K562 (cell line): ENCODE data around the gene HOXB6. TPM values are rescaled to one million over a fixed set of nuclear protein-coding genes. Genes with fewer than 3 reads are reported as not detected.

Experiments
- ATF6 ChIP-seq: sonication (generic); formaldehyde crosslinking; IDR thresholded peaks from 2 replicates; pipeline ENCODE4 v1.4.0; 2020; ENCODE audit warnings: mild to moderate bottlenecking, missing genetic modification reagents
- BRD9 ChIP-seq: fragments of 450-650 bp; IDR thresholded peaks from 2 replicates; pipeline ENCODE4 v1.6.1; 2018; ENCODE audit warnings: low read depth; ENCODE audit not compliant: partially characterized antibody
- CBFB ChIP-seq: sonication (generic); formaldehyde crosslinking; IDR thresholded peaks from 2 replicates; pipeline ENCODE4 v1.4.0; 2020; ENCODE audit warnings: mild to moderate bottlenecking, missing genetic modification reagents
- ETV1 ChIP-seq: fragments of 450-650 bp; conservative IDR thresholded peaks from 2 replicates; pipeline ENCODE4 v1.6.1; 2016; ENCODE audit warnings: missing genetic modification characterization, control low read depth, low read depth, missing compliant biosample characterization
- HMG20B ChIP-seq: fragments of 250-450 bp; sonication (Bioruptor Pico); IDR thresholded peaks from 2 replicates; pipeline ENCODE4 v1.5.0; 2021; ENCODE audit warnings: mild to moderate bottlenecking
- HNRNPLL ChIP-seq: fragments of 200-400 bp; formaldehyde crosslinking; IDR thresholded peaks from 2 replicates; pipeline ENCODE4 v1.6.1; 2017; ENCODE audit warnings: low read length, low read depth, mild to moderate bottlenecking; ENCODE audit not compliant: poor library complexity, severe bottlenecking
- NCOA4 ChIP-seq: fragments of 450-650 bp; IDR thresholded peaks from 2 replicates; pipeline ENCODE4 v1.6.1; 2018; ENCODE audit warnings: mild to moderate bottlenecking; ENCODE audit not compliant: partially characterized antibody
- PBX2 ChIP-seq, 2 experiments: IDR thresholded peaks in 1 of 2; conservative IDR thresholded peaks in 1 of 2; 2 replicates each; pipeline ENCODE4 v1.6.1; 2016; ENCODE audit warnings: low read depth in 2 of 2, mild to moderate bottlenecking in 1 of 2, missing compliant biosample characterization in 1 of 2, missing genetic modification characterization in 1 of 2, moderate library complexity in 1 of 2
- THAP7 ChIP-seq: fragments of 250-450 bp; sonication (Bioruptor Pico); IDR thresholded peaks from 2 replicates; pipeline ENCODE4 v1.5.0; 2021
- TSHZ1 ChIP-seq: fragments of 250-450 bp; sonication (Bioruptor Pico); IDR thresholded peaks from 2 replicates; pipeline ENCODE4 v1.4.0; 2020; ENCODE audit warnings: mild to moderate bottlenecking, moderate library complexity
- ZBTB43 ChIP-seq: sonication (generic); formaldehyde crosslinking; IDR thresholded peaks from 2 replicates; pipeline ENCODE4 v1.8.0; 2023; ENCODE audit warnings: mild to moderate bottlenecking, missing genetic modification reagents
- ZNF197 ChIP-seq: fragments of 200-800 bp; sonication (Bioruptor generic); IDR thresholded peaks from 2 replicates; pipeline ENCODE4 v1.6.1; 2016; ENCODE audit warnings: low read depth, missing genetic modification characterization, missing compliant biosample characterization
- ZNF324 ChIP-seq: fragments of 250-450 bp; sonication (Bioruptor Pico); IDR thresholded peaks from 2 replicates; pipeline ENCODE4 v1.4.0; 2020; ENCODE audit warnings: mild to moderate bottlenecking
- ZNF444 ChIP-seq: fragments of 250-450 bp; sonication (Bioruptor Pico); IDR thresholded peaks from 2 replicates; pipeline ENCODE4 v1.4.0; 2020; ENCODE audit warnings: mild to moderate bottlenecking, moderate library complexity
- ZNF644 ChIP-seq: fragments of 200-800 bp; sonication (Bioruptor generic); IDR thresholded peaks from 2 replicates; pipeline ENCODE4 v1.6.1; 2016; ENCODE audit warnings: low read depth, missing genetic modification characterization, missing compliant biosample characterization
- polyA plus RNA-seq, 8 experiments: library from polyadenylated mRNA; depleted of rRNA in 4 of 8; stranded (reverse) in 5 of 8; unstranded in 3 of 8; fragments of >200 nt; fragmentation: Nextera tagmentation in 2 of 8; fragmentation: Illumina TruSeq in 1 of 8; extraction: Ambion mirVana in 2 of 8; extraction: Trizol in 1 of 8; gene quantifications; 2 replicates each; pipeline versions ENCODE4 v1.2.1 to v1.2.3, GENCODE V29; 2011 to 2014; ENCODE audit warnings: inconsistent platforms in 1 of 8, missing spikeins in 1 of 8
- total RNA-seq, 7 experiments: library from RNA; depleted of rRNA in 6 of 7; stranded (reverse); fragments of >200 nt in 6 of 7; fragmentation: Illumina TruSeq in 2 of 7; extraction: Trizol in 2 of 7; gene quantifications; 2 replicates each; pipeline versions ENCODE4 v1.2.1 to v1.2.3, GENCODE V29; 2011 to 2021; ENCODE audit warnings: low replicate concordance in 1 of 7

The HOXB6 gene
- total and polyA plus RNA-seq, 9 of the 15 experiments (the other 6 are each of a cell fraction or from before 2014, with no cell fraction given), result 1.2 to 14.8 (median 4.9) TPM

- no peak for TF ChIP-seq ATF6 (CRISPR knock-in tag)
- TF ChIP-seq HNRNPLL, result no peak
- TF ChIP-seq ZNF444 (CRISPR knock-in tag), result no peak
- TF ChIP-seq ZNF197 (CRISPR knock-in tag), result 0 out of 2 replicates have a peak, but pooled peaks have one; percentile 47
- no peak for TF ChIP-seq ZBTB43
- TF ChIP-seq CBFB (CRISPR knock-in tag), result no peak
- peak; percentile 41 for TF ChIP-seq BRD9
- TF ChIP-seq HMG20B (CRISPR knock-in tag), result no peak
- TF ChIP-seq TSHZ1, result no peak
- 0 out of 2 replicates have a peak, but pooled peaks have one; percentile 17 for TF ChIP-seq ZNF644 (tag)
- no peak for TF ChIP-seq PBX2 (CRISPR knock-in tag; IDR thresholded peaks at IDR 0.05; ENCODE audit: low read depth)
- TF ChIP-seq PBX2 (tag; conservative IDR thresholded peaks at IDR 0.05; ENCODE audit: low read depth), result peak; percentile 63; the same call in 1 of the 2 replicates
- TF ChIP-seq ZNF324 (CRISPR knock-in tag), result no peak
- no peak for TF ChIP-seq THAP7 (CRISPR knock-in tag)
- no peak for TF ChIP-seq ETV1 (tag)
- TF ChIP-seq NCOA4, result peak; percentile 24
Measured at GRCh38 chr17:48627623-48628521, 23.1 kb upstream of the HOXB6 start (continued).
